Measurements from ENCODE around the gene FNIP2.
"Not testable (repeated sequence)": the region's sequence is repeated elsewhere in the genome, so short reads cannot be mapped to it uniquely, and the experiment has no call there.

FNIP2 gene

DNA sequence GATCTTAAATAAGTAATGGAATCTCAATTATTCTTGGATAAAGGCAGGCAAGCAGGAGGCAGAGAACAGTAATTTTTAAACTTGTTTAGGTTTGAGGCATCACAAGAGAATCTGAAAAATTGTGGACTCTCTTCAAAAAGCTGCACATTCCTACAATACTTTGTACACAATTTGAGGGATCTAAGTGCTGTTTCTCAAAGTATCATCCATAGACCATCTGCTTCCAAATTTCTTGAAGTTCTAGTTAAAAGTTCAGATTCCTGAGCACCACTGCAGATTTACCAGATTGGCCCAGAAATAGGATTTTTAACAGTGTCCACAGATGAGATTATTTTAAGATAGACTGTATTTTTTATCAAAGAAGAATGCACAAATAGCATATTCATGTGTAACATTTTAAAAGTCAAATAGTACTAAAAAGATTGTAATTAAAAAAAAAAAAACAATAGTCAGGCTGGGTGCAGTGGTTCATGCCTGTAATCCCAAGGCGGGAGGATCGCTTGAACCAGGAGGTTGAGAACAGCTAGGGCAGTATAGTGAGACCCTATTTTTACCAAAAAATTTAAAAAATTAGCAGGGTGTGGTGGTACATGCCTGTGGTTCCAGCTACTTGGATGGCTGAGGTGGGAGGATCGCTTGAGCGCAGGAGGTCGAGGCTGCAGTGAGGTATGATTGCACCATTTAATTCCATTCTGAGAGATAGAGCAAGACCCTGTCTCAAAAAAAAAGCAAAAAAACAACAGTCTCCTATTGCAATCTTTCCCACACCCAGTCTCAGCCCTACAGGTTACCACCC is 14.2 kb upstream of the FNIP2 start:
- DNase-seq (ENCODE audit: extremely low spot score), result no peak
- CTCF ChIA-PET, result interaction anchor here (0.5 kb wide), 1 partner anchor 698 kb away, joined by 3 read pairs; no protein-coding TSS in a partner anchor
- POLR2A ChIA-PET, result no interaction called here
- TF ChIP-seq, protein P1, sequence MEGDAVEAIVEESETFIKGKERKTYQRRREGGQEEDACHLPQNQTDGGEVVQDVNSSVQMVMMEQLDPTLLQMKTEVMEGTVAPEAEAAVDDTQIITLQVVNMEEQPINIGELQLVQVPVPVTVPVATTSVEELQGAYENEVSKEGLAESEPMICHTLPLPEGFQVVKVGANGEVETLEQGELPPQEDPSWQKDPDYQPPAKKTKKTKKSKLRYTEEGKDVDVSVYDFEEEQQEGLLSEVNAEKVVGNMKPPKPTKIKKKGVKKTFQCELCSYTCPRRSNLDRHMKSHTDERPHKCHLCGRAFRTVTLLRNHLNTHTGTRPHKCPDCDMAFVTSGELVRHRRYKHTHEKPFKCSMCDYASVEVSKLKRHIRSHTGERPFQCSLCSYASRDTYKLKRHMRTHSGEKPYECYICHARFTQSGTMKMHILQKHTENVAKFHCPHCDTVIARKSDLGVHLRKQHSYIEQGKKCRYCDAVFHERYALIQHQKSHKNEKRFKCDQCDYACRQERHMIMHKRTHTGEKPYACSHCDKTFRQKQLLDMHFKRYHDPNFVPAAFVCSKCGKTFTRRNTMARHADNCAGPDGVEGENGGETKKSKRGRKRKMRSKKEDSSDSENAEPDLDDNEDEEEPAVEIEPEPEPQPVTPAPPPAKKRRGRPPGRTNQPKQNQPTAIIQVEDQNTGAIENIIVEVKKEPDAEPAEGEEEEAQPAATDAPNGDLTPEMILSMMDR (IDR thresholded peaks at IDR 0.05; ENCODE audit: control extremely low read depth, extremely low read depth, low read depth, missing control alignments), result no peak

DNA sequence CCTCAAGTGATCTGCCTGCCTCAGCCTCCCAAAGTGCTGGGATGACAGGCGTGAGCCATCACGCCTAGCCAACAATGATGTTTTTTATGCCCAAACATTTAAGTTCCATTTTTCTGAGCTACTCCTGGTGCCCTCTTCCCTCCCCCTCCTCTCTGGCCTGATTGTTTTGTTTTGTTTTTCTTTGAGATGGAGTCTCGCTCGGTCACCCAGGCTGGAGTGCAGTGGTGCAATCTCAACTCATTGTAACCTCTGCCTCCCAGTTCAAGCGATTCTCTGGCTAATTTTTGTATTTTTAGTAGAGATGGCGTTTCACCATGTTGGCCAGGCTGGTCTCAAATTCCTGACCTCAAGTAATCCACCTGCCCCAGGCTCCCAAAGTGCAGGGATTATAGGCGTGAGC is 13.0 kb upstream of the FNIP2 start:
- CTCF ChIA-PET, result not testable (repeated sequence)

DNA sequence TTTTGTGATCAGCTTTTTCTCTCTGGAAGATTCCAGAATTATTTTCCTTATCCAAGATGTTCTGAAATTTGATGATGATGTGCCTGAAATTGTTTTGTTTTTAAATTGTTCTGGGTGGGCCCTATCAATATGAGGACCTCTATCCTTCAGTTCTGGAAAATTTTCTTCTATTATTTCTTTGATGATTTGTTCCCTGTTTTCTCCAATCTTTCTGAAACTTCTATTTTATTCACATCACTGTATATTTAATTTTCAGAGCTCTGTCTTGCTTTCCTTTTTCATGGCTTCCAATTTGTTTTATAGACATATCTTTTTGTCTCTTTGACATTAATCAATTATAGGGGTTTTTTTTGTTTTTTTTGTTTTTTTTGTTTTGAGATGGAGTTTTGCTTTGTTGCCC is 12.2 kb upstream of the FNIP2 start:
- ChIA-PET CTCF (interaction anchor here (1.2 kb wide), 1 partner anchor 46 kb away, joined by 3 read pairs; no protein-coding TSS in a partner anchor), POLR2A (no interaction called here)
- no peak for DNase-seq (ENCODE audit: extremely low spot score)
- TF ChIP-seq, protein P1 (IDR thresholded peaks at IDR 0.05; ENCODE audit: control extremely low read depth, extremely low read depth, low read depth, missing control alignments), result no peak

More for the DNA sequence above, 13.0 kb upstream of the FNIP2 start:
- POLR2A ChIA-PET; DNase-seq (ENCODE audit: extremely low spot score): not testable (repeated sequence)

DNA sequence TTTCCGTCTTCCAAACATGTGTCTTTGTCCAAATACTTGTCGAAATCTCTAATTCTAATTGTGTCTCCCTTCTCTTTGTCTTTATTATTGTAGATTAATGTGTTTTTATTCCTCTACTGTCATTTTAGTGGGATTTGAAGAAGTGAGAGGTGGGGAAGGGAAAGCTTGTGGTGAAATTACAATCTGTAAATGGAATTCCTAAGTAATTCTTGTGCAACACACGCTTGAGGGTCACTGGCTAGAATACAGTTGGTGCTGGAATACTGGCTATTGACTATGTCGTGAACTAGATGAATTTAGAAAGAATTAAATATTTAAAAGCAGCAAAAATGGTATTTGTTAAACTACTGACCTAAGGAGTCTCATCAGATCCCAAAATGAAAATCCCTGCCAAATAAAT is 10.7 kb upstream of the FNIP2 start:
- ChIA-PET CTCF (no interaction called here), POLR2A (no interaction called here)
- no peak for DNase-seq (ENCODE audit: extremely low spot score)
- TF ChIP-seq, protein P1 (IDR thresholded peaks at IDR 0.05; ENCODE audit: control extremely low read depth, extremely low read depth, low read depth, missing control alignments), result no peak

DNA sequence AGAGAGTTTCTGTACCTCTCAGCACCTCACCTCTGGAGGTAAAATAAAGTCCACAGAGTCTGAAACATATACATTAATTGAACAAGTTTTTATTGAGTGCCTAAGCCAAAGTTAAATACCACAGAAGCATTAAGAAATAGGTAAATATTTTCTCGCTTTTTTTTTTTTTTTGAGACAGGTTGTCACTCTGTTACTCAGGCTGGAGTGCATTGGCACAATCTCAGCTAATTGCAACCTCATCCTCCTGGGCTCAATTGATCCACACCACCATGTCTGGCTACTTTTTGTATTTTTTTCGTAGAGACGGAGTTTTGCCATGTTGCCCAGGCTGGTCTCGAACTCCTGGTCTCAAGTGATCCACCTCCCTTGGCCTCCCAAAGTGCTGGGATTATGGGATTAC is 10.1 kb upstream of the FNIP2 start:
- TF ChIP-seq, protein P1 (IDR thresholded peaks at IDR 0.05; ENCODE audit: control extremely low read depth, extremely low read depth, low read depth, missing control alignments), result no peak
- ChIA-PET POLR2A (no interaction called here), CTCF (no interaction called here)
- DNase-seq (ENCODE audit: extremely low spot score), result no peak

DNA sequence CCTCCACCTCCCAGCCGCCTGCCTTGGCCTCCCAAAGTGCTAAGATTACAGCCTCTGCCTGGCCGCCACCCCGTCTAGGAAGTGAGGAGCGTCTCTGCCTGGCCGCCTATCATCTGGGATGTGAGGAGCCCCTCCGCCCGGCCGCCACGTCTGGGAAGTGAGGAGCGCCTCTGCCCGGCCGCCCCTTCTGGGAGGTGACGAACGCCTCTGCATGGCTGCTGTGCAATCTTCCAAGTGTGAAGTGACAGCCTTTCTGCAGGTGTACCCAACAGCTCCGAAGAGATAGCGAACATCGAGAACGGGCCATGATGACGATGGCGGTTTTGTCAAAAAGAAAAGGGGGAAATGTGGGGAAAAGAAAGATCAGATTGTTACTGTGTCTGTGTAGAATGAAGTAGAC is 9.3 kb upstream of the FNIP2 start:
- POLR2A ChIA-PET, CTCF ChIA-PET: not testable (repeated sequence)

DNA sequence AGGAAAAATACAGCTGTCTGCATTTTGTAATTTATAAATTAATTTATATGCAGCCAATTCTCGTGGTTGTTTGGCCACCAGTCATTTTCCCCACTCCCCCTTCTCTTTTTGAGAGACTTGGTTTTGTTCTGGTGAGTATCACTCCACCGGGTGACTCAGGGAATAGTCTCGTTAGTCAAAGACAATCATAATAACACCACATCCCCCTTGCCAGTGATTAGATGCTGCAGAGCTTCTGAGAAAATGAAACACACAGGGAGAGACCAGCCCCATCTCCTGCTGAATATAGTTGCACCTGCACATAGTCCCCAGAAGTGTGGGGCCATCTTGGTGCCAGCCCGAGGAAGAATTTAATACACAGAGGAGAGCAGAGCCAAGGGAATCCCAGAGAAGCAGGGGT is 8.0 kb upstream of the FNIP2 start:
- POLR2A ChIA-PET, result no interaction called here
- CTCF ChIA-PET, result interaction anchor here (1.6 kb wide), 1 partner anchor 14 kb away, joined by 3 read pairs; no protein-coding TSS in a partner anchor
- TF ChIP-seq, protein P1 (IDR thresholded peaks at IDR 0.05; ENCODE audit: control extremely low read depth, extremely low read depth, low read depth, missing control alignments), result no peak
- no peak for DNase-seq (ENCODE audit: extremely low spot score)

More for the DNA sequence above, 9.3 kb upstream of the FNIP2 start:
- not testable (repeated sequence) for DNase-seq (ENCODE audit: extremely low spot score)
